ENCODE measurements around the gene SMARCB1.
"Not testable (repeated sequence)": the region's sequence is repeated elsewhere in the genome, so short reads cannot be mapped to it uniquely, and the experiment has no call there.

Gene SMARCB1

GRCh38 chr22:23858484-23858815 lies 71.7 kb downstream of the SMARCB1 start:
- no peak for DNase-seq (ENCODE audit: low spot score)
- in situ Hi-C loops (cut with MboI; ENCODE audit: low sequenced_read_pairs, unreplicated experiment): no loop called here
- TF ChIP-seq CTCF (IDR thresholded peaks at IDR 0.05; ENCODE audit: borderline replicate concordance, control extremely low read depth, extremely low read depth, insufficient read depth, missing control alignments): no peak

GRCh38 chr22:23859201-23859600 lies 72.4 kb downstream of the SMARCB1 start:
- in situ Hi-C loops (cut with MboI; ENCODE audit: low sequenced_read_pairs, unreplicated experiment): no loop called here
- no peak for TF ChIP-seq CTCF (IDR thresholded peaks at IDR 0.05; ENCODE audit: borderline replicate concordance, control extremely low read depth, extremely low read depth, insufficient read depth, missing control alignments)
- no peak for DNase-seq (ENCODE audit: low spot score)

GRCh38 chr22:23860187-23860586 lies 73.4 kb downstream of the SMARCB1 start:
- in situ Hi-C loops (cut with MboI; ENCODE audit: low sequenced_read_pairs, unreplicated experiment); DNase-seq (ENCODE audit: low spot score): not testable (repeated sequence)

- in situ Hi-C loops (cut with MboI; ENCODE audit: low sequenced_read_pairs, unreplicated experiment): no loop called here
- peak; percentile 66 for TF ChIP-seq CTCF (IDR thresholded peaks at IDR 0.05; ENCODE audit: borderline replicate concordance, control extremely low read depth, extremely low read depth, insufficient read depth, missing control alignments)
- peak; percentile 73 for DNase-seq (ENCODE audit: low spot score)
Measured at GRCh38 chr22:23862103-23862502, 75.3 kb downstream of the SMARCB1 start.

- in situ Hi-C loops (cut with MboI; ENCODE audit: low sequenced_read_pairs, unreplicated experiment); DNase-seq (ENCODE audit: low spot score): not testable (repeated sequence)
Measured at GRCh38 chr22:23864499-23865154, 77.9 kb downstream of the SMARCB1 start.

GRCh38 chr22:23868580-23868979 lies 81.8 kb downstream of the SMARCB1 start:
- in situ Hi-C loops (cut with MboI; ENCODE audit: low sequenced_read_pairs, unreplicated experiment): no loop called here
- no peak for TF ChIP-seq CTCF (IDR thresholded peaks at IDR 0.05; ENCODE audit: borderline replicate concordance, control extremely low read depth, extremely low read depth, insufficient read depth, missing control alignments)
- no peak for DNase-seq (ENCODE audit: low spot score)

- in situ Hi-C loops (cut with MboI; ENCODE audit: low sequenced_read_pairs, unreplicated experiment): no loop called here
- DNase-seq (ENCODE audit: low spot score): no peak
- no peak for TF ChIP-seq CTCF (IDR thresholded peaks at IDR 0.05; ENCODE audit: borderline replicate concordance, control extremely low read depth, extremely low read depth, insufficient read depth, missing control alignments)
Measured at GRCh38 chr22:23874871-23875270, 88.1 kb downstream of the SMARCB1 start.

- DNase-seq (ENCODE audit: low spot score): no peak
- TF ChIP-seq CTCF (IDR thresholded peaks at IDR 0.05; ENCODE audit: borderline replicate concordance, control extremely low read depth, extremely low read depth, insufficient read depth, missing control alignments): no peak
- in situ Hi-C loops (cut with MboI; ENCODE audit: low sequenced_read_pairs, unreplicated experiment): no loop called here
Measured at GRCh38 chr22:23875801-23876200, 89.0 kb downstream of the SMARCB1 start.
